ENCODE measurements around the gene ADD2.
A peak's percentile ranks its signal among the peaks of the same experiment; 100 is the strongest.

The ADD2 gene

DNA sequence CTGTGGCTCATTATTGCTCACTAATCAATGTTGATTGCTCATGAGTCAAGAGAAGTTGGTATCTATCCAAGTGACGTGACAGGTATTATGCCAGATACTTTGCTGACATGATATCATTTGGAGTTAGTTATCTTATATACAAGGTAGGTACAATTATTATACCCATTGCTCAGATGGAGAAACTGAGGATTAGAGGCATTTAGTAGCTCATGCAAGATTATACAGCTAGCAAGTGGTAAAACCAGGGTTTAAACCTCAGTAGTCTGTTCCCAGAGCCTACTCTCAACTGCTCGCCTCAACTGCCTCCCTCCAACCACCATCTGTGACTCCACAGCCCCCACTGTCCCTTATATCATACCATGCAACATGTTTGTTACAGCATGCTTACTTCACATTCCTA lies 16.3 kb upstream of the ADD2 start:
- no peak for DNase-seq

DNA sequence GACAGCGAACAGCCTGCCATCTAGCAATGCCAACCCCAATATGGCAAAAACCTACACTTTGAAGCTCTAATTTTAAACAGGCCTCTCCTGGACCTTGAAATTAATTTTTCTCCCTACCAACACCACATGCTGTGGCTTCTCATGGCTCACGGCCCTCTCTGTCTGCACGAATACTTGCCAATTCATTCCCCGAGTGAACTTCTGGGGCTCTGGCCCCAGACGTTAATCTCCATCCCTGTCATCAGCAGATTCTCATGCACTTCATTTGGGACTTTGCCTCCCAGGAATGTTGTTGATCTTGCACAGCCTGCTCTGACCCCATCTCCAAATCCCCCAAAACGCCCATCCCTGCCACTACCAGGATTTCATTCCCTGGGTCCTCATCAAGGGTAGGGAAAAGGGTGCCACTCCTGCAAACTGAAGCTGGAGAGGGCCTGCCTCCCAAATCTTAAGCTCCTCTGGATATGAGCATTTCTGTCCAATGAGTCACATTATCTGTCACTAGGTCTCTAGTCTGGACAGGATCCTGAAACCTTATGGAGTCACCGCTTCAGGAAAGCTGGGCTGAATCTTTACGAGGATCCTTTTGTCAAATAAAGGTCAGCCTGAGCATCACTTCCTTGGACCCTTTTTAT lies 12.0 kb upstream of the ADD2 start:
- no peak for DNase-seq

DNA sequence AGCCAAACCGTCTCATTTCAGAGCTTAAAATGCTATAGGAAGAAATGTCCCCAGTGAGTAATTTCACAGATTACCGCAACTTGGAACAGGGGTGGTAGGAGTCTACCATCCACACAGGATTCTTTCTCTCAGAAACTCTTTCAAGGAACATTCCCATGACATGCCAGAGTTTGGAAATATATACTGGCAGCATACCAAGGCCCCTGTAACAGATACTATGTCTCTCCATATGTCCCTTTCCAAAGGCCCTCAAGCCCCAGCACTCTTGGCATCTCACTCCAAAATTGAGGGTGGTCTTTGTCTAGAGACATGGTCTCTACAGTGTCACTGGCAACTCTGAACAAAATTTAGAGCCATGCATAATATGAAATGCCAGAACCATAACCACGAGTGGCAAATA lies 11.5 kb upstream of the ADD2 start:
- no peak for DNase-seq

DNA sequence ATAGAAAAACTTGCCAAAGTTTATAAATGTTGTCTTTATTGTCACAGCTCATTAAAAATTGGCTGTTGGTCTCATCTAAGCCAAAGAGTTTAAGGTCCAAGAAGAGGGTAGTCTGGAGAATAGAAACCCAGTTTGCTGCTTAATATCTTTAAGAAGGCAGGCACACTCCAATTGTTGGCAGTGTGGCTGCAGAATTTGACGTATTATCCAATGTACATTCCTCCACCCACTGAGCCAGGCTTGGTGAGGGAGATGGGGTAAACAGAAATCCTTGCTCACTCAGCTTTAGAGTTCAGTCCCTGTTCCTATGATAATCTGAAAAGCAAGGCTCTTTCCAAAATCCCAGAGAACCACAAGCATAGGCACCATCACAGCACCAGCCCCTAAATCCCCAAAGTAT lies 10.7 kb upstream of the ADD2 start:
- DNase-seq = no peak

DNA sequence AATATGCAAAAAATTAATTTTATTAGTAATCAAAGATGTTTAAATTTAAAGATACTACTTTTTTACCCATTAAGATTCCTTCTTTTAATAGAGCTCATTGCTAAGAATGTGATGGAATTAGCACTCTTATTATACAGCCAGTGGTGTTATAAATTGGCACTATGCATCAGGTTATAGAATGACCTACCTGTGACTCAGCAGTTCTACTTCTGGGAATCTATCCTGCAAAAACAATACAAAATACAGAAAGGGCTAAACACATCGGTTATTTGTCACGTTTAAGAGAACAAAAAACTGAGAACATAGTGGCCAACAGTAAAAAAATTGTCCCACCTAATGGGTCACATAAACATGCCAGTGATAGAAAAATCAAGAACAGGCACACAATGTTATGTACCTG lies 9.4 kb upstream of the ADD2 start:
- no peak for DNase-seq

DNA sequence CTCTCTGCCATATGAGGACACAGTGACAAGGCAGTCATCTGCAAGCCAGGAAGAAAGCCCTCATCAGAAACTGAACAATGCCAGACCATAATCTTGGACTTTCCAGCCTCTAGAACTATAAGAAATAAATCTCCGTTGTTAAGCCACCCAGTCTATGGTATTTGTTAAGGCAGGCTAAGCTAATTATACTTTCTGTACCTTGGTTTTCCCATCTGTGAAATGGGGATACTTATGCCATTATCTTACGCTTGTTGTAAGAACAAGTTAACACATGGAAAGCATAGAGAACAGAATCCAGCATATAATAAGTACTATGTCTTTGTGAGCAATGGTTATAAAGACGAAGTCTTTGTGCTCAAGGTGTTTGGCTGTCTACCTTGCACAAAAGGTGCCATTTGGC lies 8.3 kb upstream of the ADD2 start:
- no peak for DNase-seq

DNA sequence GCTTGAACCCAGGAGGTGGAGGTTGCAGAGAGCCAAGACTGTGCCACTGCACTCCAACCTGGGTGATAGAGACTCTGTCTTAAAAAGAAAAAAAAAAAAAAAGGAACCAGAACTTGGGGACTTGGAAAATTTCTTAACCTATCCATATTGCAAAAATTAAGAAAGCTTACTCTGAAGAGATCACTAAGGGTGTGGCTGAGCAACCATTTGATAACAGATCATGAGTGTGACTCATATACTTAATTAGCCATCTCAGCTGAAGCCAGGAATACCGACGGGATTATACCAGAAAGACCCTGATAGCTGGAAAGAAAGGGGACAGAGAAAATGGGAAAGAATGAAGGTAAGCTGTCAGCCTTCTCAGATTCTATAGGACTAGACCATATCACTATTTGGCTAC lies 7.1 kb upstream of the ADD2 start:
- DNase-seq = no peak

DNA sequence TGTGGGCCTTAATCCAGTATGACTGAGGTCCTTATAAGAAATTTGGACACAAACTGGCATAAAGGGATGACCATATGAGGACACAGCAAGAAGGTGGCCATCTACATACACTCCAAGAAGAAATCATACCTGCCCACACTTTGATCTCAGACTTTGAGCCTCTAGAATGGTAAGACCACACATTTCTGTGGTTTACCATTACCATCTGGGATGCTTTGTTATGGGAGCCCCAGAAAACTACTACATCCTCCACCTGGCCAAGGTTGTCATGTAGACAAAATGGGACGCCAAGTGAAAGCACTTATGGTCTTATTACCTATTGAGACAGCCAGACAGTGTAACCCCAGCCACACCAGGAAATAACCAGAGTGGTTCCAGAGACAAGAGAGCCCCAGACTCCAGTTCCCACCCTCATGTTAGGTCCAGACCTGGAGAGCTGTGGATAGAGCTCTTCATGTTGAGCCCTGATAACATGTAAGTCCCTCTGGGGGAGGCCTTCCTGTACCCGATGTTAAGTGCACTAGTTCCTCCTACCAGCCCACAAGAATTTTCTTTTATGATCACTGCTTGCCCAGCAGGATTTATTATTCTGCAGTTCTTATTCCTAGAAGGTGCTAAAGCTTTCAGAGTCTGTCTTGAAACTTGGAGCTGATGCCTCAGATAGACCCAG lies 4.6 kb upstream of the ADD2 start:
- DNase-seq = no peak

DNA sequence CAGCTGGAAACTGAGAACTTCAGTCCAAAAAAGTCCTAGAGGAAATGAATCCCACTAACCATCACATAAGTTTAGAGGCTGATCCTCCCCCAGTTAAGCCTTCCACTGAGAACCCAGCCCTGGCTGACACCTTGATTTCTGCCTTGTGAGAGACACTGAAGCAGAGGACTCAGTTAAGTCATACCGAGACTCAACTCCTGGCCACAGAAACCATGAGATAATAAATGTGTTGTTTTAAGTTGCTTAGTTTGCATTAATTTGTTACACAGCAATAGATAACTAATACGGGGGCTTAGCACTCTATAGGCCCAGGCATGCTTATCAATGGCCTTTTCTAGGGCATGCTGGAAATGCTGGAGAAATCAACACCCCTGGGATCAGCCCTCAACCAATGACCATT lies 3.4 kb upstream of the ADD2 start:
- DNase-seq = no peak

DNA sequence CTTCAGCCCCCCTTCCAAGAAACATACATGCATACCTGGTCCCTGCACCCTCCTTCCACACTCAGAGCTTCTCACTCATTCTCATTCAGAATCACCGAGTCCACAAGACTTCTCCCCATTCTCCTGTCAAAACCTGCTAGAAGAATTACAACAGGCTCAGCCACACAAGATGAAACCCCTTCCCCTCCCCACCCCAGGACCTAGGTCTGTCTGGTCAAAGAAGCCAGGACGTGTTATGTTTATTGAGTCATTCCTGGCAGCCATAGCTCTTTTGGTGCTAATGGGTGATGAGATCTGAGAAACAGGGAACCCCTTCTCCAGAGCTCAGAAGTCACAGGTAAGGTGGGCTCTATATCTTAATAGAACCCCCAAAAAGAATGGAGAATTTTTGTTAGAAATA lies 1.4 kb upstream of the ADD2 start:
- DNase-seq = no peak

DNA sequence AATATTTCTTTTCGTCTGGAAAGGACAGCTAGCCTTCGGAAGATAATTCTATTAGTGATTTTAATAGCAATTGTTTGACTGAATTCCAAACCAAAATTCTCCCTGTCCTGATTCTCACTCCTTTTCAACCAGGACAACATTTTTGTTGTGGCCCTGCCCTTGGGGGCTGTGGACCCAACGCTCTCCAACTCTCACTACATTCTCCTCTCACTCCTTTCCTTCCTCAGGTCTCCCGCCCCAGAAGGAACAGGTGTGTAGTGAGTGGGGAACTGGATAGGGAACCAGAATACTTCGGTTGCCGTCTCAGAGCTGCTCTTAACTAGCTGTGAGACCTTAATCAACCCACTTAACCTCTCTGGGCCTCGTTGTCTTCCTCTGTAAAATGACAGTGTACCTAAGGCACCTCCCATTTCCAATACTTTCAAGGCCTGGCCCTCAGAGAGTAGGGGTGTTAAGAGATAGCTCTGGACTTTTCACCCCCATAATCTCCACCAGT lies 638 bp upstream of the ADD2 start:
- DNase-seq = peak; percentile 43

DNA sequence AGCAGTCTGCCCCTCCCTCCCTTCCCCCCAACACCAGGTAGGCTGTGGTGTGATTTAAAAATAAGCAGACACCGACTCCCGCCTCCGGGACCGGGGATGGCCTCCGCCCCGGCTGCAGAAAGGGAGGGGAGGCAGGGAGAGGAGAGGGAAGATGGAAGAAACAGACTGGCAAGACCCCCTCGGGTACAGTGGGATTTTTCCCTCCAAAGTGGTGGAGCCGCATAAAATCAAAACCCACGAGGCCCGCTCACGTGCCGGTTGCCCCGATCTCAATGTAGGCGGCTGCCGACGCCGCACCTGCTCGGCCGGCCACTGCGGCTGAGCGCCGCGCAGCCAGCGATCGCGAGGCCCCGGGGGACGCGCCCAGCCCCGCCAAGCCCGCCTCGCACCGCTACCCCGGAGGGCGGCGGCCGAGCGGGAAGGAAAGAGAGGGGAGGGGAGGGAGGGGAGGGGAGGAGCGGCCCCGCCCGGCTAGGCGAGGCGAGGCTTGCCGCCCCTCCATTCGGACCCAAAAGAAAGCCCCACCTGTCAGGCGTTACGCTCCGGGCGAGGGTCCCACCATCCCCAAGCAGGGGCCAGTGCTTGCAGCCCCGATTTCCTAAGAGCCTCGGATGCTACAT lies 811 bp downstream of the ADD2 start:
- DNase-seq = peak; percentile 78

DNA sequence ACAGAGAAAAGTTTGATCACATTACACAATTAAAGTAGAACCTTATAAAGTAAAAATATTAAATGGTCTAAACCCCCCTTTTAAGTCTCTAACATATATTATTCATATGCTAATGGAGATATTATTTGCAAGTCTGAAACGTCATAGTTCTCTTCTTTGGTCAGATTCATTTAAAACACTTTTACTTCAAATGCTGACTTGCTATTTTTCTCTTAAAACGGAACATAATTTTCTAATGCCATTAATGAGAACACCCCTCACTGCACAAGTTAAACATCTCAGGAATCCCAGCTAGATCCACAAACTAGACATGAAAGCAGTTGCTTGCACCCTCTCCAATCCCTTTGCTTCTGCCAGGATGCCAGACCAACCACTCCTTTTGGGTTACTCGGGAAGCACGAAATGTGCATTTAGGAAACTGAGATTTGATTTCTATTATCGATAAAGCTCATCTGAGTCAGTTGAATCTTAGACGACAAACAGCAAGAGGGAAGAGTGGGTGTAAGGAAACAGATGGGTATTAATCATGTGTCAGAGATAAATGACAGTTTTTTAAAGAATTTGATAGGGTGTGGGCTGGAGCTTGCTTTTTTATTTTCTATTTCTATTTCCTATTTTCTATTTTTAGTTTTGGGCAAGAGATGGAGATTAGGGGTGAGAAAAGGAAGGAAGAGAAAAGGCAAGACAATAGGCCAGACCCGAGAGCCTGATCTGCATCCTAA lies 1.5 kb downstream of the ADD2 start:
- DNase-seq = no peak

DNA sequence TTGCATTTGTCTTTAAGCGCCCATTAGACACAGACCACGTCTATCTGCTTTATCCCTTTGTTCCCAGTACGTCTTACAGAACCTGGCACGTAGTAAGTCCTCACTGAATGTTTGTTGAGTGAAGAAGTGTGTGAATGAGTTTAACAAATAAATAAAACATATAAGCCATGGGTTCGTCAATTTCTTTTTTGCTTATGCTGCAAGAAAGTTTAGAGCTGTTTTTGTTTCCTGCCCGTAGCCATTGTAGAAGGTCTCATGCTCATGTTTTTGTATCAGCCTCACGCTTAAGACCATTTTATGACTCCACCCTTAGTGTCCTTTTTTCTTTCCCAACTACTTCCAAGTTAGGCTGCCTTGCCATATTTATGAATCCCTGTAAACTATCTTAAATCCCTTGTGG lies 2.5 kb downstream of the ADD2 start:
- DNase-seq = no peak

DNA sequence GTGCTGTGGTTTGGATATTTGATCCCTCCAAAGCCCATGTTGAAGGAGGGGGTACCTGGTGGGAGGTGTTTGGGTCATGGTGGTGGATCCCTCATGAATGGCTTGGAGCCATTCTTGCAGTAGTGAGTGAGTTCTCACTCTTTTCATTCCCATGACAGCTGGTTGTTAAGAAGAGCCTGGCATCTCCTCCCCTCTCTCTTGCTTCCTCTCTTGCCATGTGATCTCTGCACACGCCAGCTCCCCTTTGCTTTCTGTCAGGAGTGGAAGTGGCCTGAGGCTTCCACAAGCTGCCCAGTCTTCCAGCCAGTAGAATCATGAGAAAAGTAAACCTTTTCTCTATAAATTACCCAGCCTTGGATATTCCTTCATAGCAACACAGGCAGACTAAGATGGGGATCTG lies 8.6 kb downstream of the ADD2 start:
- DNase-seq = no peak

DNA sequence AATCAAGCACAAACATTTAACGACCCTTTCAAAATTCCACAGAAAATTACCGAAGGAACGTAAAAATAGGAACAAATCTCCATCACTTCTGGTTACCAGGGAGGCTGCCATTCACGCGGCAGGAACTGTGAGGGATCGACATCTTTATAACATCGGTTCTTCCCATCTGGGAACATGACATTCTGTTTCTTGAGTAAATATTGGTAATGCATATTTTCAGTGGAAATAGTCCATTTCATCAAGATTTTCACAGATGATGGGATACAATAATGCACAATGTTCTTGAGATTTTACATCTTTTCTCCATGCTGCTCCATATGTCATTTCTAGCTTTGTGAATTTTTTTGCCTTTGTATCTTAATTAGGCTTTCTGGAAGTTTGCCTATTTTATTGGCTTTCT lies 10.0 kb downstream of the ADD2 start:
- DNase-seq = no peak

DNA sequence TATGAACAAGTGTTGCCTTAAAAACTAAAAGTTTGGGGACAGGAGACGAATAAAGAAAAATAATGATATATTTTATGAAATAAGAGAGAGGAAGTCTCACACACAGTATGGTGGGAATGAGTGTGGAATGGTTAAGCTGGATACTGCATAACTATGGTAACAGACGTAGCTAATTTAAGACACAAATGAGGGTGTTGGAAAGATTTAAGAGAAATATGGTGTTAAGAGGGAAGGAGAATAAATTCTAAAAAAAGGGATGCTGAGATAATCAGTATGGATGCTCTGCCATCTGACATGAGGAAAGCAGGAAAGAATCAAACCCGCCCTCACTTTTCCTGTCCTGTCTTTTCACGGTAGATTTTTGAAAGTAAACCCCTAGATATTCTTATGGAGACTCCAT lies 10.6 kb downstream of the ADD2 start:
- no peak for DNase-seq

DNA sequence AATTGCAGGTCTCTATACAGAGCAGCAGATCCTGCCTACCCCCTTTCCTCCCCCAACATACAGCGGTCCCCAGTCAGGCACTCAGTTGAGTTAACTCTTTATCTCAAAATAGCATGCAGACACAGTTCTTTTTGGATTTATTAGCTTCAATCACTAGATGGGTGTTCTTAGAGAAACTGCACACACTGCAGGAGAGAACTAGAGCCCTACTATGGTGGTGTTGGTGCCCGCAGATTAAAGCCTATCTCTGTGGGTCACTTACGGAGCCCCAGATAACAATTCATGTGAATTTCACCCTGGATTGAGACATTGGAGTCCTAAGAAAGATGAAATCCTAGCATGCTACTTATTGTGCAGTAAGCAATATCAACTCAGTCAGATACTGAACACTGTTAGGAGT lies 11.9 kb downstream of the ADD2 start:
- DNase-seq = no peak

DNA sequence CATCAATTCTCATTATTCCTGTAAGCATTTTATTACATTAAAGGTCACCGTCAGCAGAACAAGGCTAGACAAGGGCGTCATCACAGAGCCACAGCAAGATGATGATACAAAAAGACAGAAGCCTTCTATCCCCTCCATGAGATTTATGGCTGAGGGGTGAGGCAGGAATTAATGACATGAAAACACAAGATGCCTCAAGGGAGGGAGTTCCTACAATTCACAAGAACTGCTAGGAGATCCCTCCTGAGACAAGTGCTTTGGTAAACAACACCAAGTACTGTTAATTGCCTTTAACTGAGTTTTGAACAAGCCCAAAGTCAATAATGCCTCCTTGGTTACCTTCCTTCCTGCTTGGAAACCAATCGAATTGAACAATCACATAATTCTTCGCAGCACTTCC lies 14.1 kb downstream of the ADD2 start:
- no peak for DNase-seq

DNA sequence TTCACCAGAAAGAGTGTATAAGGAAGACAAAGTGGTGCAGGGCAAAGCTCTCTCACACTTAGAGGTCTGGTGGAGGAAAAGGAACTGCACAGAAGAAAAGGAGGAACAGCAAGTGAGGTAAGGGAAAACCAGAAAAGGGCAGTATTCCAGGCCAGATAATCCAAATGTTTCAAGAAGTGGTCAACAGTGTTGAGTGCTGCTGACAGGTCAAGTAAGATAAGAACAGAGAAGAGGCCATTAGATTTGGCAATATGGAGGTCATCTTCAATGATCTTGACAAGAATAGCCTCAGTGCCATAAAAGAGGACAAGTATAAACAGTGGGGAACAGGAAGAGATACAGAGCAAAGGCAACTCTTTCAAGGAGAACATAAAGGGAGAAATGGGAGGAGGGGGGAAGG lies 15.0 kb downstream of the ADD2 start:
- no peak for DNase-seq

DNA sequence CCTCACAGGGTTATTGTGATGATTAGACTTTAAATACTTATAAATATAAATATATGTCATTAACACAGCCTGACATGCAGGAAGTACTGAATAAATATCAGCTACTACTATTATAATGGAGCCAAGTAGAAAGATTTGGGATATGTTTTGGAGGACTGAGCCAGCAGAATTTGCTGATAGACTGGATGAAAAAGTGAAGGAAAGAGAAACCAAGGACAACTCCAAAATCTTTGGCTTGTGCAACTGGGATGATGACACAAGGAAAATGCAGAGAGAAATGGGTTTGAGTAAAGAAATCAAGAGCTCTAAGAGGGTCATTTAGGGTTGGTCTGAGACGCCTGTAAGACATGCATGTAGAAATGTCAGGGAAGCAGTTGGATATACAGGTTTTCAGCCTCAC lies 15.6 kb downstream of the ADD2 start:
- DNase-seq = no peak

DNA sequence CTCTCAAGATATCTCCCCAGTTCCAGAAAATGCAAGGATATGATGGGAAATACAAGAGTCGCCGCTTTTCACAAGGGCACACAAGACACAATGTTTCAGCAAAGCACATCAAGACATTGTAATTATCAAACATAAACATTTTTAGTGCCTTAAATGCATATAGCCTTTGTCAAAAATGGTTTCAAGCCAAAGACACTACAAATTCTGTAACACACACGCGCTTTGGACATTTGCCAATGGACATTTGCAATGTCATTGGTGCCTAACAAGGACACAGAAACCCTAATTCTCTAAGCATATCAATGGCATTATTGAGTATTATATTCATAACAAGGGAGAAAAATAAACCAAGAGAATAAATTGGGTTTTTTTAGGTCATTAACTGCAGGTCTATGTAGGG lies 16.1 kb downstream of the ADD2 start:
- DNase-seq = no peak

DNA sequence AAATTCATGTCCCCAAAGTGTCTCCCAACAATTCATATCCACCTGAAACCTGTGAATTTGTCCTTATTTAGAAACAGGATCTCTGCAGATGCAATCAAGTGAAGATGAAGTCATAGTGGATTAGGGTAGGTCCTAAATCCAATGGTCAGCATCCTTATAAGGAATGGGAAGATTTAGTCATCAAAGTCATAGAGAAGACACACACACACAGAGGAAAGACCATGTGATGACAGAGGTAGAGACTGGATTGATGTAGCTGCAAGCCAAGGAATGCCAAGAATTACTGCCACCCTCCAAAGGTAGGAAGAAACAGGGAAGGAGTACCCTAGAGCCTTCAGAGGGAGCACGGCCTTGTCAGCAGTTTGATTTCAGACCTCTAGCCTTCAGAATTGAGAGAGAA lies 17.7 kb downstream of the ADD2 start:
- DNase-seq = no peak
